ENCODE results near the gene LIMA1. TPM values are rescaled to one million over a fixed set of nuclear protein-coding genes. Genes with fewer than 3 reads are reported as not detected.

LIMA1 gene
- total RNA-seq, 2 donors from 2014 or later: 20.1 to 26.0 TPM

GRCh38 chr12:50287271-50287670 lies 4.0 kb upstream of the LIMA1 start:
- H3K9me3 Mint-ChIP-seq: peaks cover 13% of the 10 kb centered on the region
- no peak overlapping the region for H3K27ac Mint-ChIP-seq
- Histone ChIP-seq H3K9me3 (ENCODE audit: control insufficient read depth, low read length) (no peaks in the 10 kb centered on the region), H3K4me1 (ENCODE audit: control insufficient read depth, insufficient read depth, low read length) (peaks cover 3% of the 10 kb centered on the region), H3K27ac (ENCODE audit: low read depth, low read length) (no peak overlapping the region), H3K27me3 (ENCODE audit: control insufficient read depth, insufficient read depth, low read length, poor library complexity, severe bottlenecking) (no peaks in the 10 kb centered on the region), H3K4me3 (ENCODE audit: low read length) (no peak overlapping the region), H3K9ac (ENCODE audit: extremely low read depth, low read length, poor library complexity, severe bottlenecking) (no peak overlapping the region), H3K36me3 (ENCODE audit: control insufficient read depth, insufficient read depth, low read length) (no peaks in the 10 kb centered on the region)
- WGBS, 2 experiments (ENCODE audit: insufficient coverage in 1 of 2, insufficient read length in 1 of 2): 95% methylated on average over 6 to 7 of the region's 7 CpGs
- TF ChIP-seq CTCF (conservative IDR thresholded peaks at IDR 0.05): no peak
- no peak overlapping the region for H3K4me3 Mint-ChIP-seq
- peaks cover 12% of the 10 kb centered on the region for H3K4me1 Mint-ChIP-seq
- H3K36me3 Mint-ChIP-seq (ENCODE audit: low read depth): no peaks in the 10 kb centered on the region
- no peaks in the 10 kb centered on the region for H3K27me3 Mint-ChIP-seq (ENCODE audit: insufficient read depth)
- no peak for DNase-seq

DNA sequence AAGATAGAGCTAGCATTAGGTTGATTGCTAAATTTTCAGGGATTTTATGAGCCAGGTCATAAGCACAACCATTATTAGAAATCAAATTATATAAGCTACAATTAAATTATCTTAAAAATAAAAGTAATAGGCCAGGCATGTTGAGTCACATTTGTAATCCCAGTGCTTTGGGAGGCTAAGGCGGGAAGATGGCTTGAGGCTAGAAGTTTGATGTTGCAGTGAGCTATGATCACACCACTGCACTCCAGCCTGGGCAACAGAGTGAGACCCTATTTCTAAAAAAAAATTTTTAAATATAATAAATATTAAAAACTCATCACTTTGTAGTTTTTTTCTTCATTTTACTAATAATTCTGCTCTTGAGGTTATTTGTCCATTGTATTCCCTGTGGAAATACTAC lies 1.9 kb upstream of the LIMA1 start:
- no peak overlapping the region for H3K4me3 Mint-ChIP-seq
- no peak overlapping the region for H3K27ac ChIP-seq (ENCODE audit: low read depth, low read length)

DNA sequence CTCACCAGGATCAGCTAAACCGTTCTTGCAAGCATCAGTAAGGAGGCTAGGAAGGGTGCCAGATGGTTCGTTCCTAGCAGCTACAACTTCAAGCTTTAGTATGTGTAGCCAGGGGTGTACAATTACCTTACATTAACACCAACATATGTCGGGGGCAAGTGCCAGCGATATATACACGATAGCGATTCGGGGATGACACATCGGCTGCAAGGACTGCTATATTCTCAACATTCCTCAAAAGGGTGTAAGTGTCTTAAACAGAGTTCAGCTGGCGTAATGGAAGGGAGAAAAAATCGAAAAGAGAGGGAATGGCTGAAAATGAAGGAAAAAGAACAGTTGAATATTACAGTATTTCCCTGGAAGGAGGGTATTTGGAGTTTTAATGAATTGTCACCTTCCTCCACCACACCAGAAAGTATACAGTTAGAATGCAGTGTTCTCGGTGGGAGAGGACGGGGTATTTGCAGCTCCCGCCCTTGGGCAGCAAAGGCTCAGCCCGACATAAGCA lies 545 bp downstream of the LIMA1 start:
- Histone ChIP-seq H3K36me3 (ENCODE audit: control insufficient read depth, insufficient read depth, low read length) (no peaks in the 10 kb centered on the region), H3K4me3 (ENCODE audit: low read length) (peak overlapping the region; percentile 82), H3K4me1 (ENCODE audit: control insufficient read depth, insufficient read depth, low read length) (peaks cover 3% of the 10 kb centered on the region), H3K27me3 (ENCODE audit: control insufficient read depth, insufficient read depth, low read length, poor library complexity, severe bottlenecking) (peaks cover 7% of the 10 kb centered on the region), H3K27ac (ENCODE audit: low read depth, low read length) (no peak overlapping the region), H3K9me3 (ENCODE audit: control insufficient read depth, low read length) (no peaks in the 10 kb centered on the region), H3K9ac (ENCODE audit: extremely low read depth, low read length, poor library complexity, severe bottlenecking) (peak overlapping the region; percentile 38)
- Mint-ChIP-seq H3K4me1 (peaks cover 12% of the 10 kb centered on the region), H3K27ac (peak overlapping the region; percentile 91), H3K9me3 (no peaks in the 10 kb centered on the region), H3K27me3 (ENCODE audit: insufficient read depth) (peaks cover 7% of the 10 kb centered on the region), H3K4me3 (peak overlapping the region; percentile 78), H3K36me3 (ENCODE audit: low read depth) (no peaks in the 10 kb centered on the region)
- 49 to 55% methylated on average over 12 to 14 of the region's 14 CpGs for WGBS, 2 experiments (ENCODE audit: insufficient coverage in 1 of 2, insufficient read length in 1 of 2)
- DNase-seq: no peak
- no peak for TF ChIP-seq CTCF (conservative IDR thresholded peaks at IDR 0.05)

More for the DNA sequence above, 1.9 kb upstream of the LIMA1 start:
- no peaks in the 10 kb centered on the region for H3K36me3 Mint-ChIP-seq (ENCODE audit: low read depth)
- no peak overlapping the region for H3K9ac ChIP-seq (ENCODE audit: extremely low read depth, low read length, poor library complexity, severe bottlenecking)
- H3K4me1 ChIP-seq (ENCODE audit: control insufficient read depth, insufficient read depth, low read length): peaks cover 3% of the 10 kb centered on the region
- no peak overlapping the region for H3K4me3 ChIP-seq (ENCODE audit: low read length)
- no peaks in the 10 kb centered on the region for H3K9me3 Mint-ChIP-seq
- H3K27me3 Mint-ChIP-seq (ENCODE audit: insufficient read depth): peaks cover 5% of the 10 kb centered on the region
- TF ChIP-seq CTCF (conservative IDR thresholded peaks at IDR 0.05): no peak
- H3K36me3 ChIP-seq (ENCODE audit: control insufficient read depth, insufficient read depth, low read length): no peaks in the 10 kb centered on the region
- H3K27me3 ChIP-seq (ENCODE audit: control insufficient read depth, insufficient read depth, low read length, poor library complexity, severe bottlenecking): peaks cover 7% of the 10 kb centered on the region
- no peaks in the 10 kb centered on the region for H3K9me3 ChIP-seq (ENCODE audit: control insufficient read depth, low read length)
- no peak for DNase-seq
- 92% methylated on average over 1 of the region's 1 CpG; no CpG with 5 or more reads in 1 of the 2 experiments for WGBS, 2 experiments (ENCODE audit: insufficient coverage in 1 of 2, insufficient read length in 1 of 2)
- H3K4me1 Mint-ChIP-seq: peaks cover 12% of the 10 kb centered on the region
- H3K27ac Mint-ChIP-seq: no peak overlapping the region
